Rectal smooth muscle tissue (tissue), 1 donor: ENCODE data around the gene ULBP1.
"Not testable (repeated sequence)": the region's sequence is repeated elsewhere in the genome, so short reads cannot be mapped to it uniquely, and the experiment has no call there.

Experiments used
- H3K27ac ChIP-seq: one replicate; pipeline ENCODE4 v1.7.0; 2013; ENCODE audit warnings: low read depth, low read length, inconsistent platforms
- H3K27me3 ChIP-seq: one replicate; pipeline ENCODE4 v1.7.0; 2013; ENCODE audit warnings: low read length; ENCODE audit not compliant: control insufficient read depth, insufficient read depth
- H3K36me3 ChIP-seq: one replicate; pipeline ENCODE4 v1.7.0; 2013; ENCODE audit warnings: low read length; ENCODE audit not compliant: control insufficient read depth, insufficient read depth
- H3K4me1 ChIP-seq: one replicate; pipeline ENCODE4 v1.7.0; 2013; ENCODE audit warnings: low read length; ENCODE audit not compliant: control insufficient read depth, insufficient read depth
- H3K4me3 ChIP-seq: one replicate; pipeline ENCODE4 v1.7.0; 2013; ENCODE audit warnings: low read length
- H3K9ac ChIP-seq: one replicate; pipeline ENCODE4 v1.7.0; 2013; ENCODE audit warnings: low read length

ULBP1 gene

GRCh38 chr6:149948011-149948410 is 15.7 kb upstream of the ULBP1 start:
- peaks cover 14% of the 10 kb centered on the region for H3K27me3 ChIP-seq

DNA sequence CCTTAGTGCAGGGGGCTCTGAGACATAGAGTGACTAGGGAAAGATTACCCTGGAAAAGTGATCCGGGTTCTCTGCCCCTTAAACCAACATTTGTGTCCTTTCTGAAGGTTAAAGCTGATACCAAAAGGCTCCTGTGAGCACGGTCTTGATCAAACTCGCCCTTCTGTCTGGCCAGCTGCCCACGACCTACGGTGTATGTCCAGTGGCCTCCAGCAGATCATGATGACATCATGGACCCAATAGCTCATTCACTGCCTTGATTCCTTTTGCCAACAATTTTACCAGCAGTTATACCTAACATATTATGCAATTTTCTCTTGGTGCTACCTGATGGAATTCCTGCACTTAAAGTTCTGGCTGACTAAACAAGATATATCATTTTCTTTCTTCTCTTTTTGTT is 15.1 kb upstream of the ULBP1 start:
- H3K4me3 ChIP-seq = no peak overlapping the region
- H3K36me3 ChIP-seq = no peaks in the 10 kb centered on the region
- no peak overlapping the region for H3K9ac ChIP-seq
- H3K27me3 ChIP-seq = peaks cover 14% of the 10 kb centered on the region
- no peak overlapping the region for H3K27ac ChIP-seq
- H3K4me1 ChIP-seq = no peaks in the 10 kb centered on the region

More at GRCh38 chr6:149948011-149948410, 15.7 kb upstream of the ULBP1 start:
- no peak overlapping the region for H3K9ac ChIP-seq
- H3K36me3 ChIP-seq = no peaks in the 10 kb centered on the region
- H3K4me3 ChIP-seq = no peak overlapping the region
- H3K4me1 ChIP-seq = no peaks in the 10 kb centered on the region
- no peak overlapping the region for H3K27ac ChIP-seq

GRCh38 chr6:149950423-149950822 is 13.3 kb upstream of the ULBP1 start:
- no peak overlapping the region for H3K27ac ChIP-seq
- H3K27me3 ChIP-seq = peaks cover 14% of the 10 kb centered on the region
- no peaks in the 10 kb centered on the region for H3K4me1 ChIP-seq
- no peak overlapping the region for H3K9ac ChIP-seq
- H3K4me3 ChIP-seq = no peak overlapping the region
- no peaks in the 10 kb centered on the region for H3K36me3 ChIP-seq

GRCh38 chr6:149951096-149951495 is 12.6 kb upstream of the ULBP1 start:
- Histone ChIP-seq H3K36me3 (no peaks in the 10 kb centered on the region), H3K27me3 (peaks cover 19% of the 10 kb centered on the region), H3K27ac (no peak overlapping the region), H3K9ac (no peak overlapping the region), H3K4me3 (no peak overlapping the region), H3K4me1 (no peaks in the 10 kb centered on the region)

DNA sequence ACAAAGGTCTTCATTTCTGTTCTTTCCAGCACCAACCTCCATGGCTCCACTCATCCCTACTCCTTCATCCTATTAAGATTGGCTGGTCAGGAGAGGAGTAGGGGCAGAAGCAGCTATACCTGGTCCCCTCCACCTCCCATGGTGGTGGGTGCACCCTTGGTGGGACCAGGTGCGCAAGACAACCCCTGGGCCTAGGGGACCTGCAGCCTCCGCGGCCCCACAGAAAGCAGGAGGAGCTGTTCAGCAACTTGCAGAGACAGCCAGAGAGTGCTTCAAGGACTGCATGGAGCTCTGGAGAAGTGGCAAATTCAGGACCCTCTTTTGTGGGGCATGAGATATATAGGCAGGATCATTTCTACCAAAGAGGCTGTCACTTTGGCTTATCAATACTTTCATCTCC is 12.1 kb upstream of the ULBP1 start:
- Histone ChIP-seq H3K36me3 (no peaks in the 10 kb centered on the region), H3K27ac (no peak overlapping the region), H3K4me3 (no peak overlapping the region), H3K9ac (no peak overlapping the region), H3K4me1 (no peaks in the 10 kb centered on the region), H3K27me3 (peaks cover 19% of the 10 kb centered on the region)

GRCh38 chr6:149953390-149953789 is 10.4 kb upstream of the ULBP1 start:
- not testable (repeated sequence) for H3K9ac ChIP-seq, H3K36me3 ChIP-seq, H3K27ac ChIP-seq, H3K4me1 ChIP-seq, H3K4me3 ChIP-seq
- H3K27me3 ChIP-seq = peaks cover 14% of the 10 kb centered on the region

- not testable (repeated sequence) for H3K4me1 ChIP-seq, H3K36me3 ChIP-seq, H3K4me3 ChIP-seq, H3K9ac ChIP-seq, H3K27ac ChIP-seq
- H3K27me3 ChIP-seq = peaks cover 11% of the 10 kb centered on the region
These were observed 9.8 kb upstream of the ULBP1 start for GRCh38 chr6:149953934-149954327.

GRCh38 chr6:149954328-149954983 is 9.3 kb upstream of the ULBP1 start:
- not testable (repeated sequence) for H3K4me1 ChIP-seq, H3K27ac ChIP-seq, H3K4me3 ChIP-seq, H3K9ac ChIP-seq, H3K36me3 ChIP-seq
- H3K27me3 ChIP-seq = peaks cover 11% of the 10 kb centered on the region

DNA sequence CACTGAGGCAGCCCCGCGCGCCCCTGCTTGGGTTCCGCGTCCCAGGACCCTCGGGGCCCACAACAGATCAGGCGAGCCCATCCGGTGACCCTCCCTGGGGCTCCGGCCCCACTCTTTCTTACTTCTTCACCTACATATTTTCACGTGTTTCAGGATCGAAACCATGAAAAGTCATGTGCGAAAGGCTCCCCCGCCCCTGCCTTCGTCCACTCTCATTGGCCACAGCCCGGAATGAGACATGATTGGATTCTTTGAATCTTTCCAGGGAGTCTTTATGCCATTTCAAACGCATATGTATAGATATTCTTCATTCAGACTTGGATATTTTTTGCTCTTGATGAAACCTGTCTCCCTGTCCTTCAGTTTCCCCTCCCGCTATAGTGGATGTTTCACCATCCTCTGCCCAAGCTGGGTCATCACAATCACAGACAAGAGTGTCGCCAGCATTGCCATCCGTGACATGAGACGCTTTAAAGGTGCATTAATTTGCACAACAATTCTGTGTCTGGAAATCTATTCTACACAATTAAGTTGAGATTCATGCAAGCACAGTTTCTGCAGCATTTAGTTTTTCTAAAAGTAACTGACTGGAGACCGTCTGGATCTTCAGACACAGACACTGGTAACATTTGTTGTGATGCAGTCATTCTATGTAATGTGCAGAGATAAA is 8.6 kb upstream of the ULBP1 start:
- not testable (repeated sequence) for H3K9ac ChIP-seq, H3K36me3 ChIP-seq, H3K27ac ChIP-seq, H3K4me3 ChIP-seq, H3K4me1 ChIP-seq
- peaks cover 11% of the 10 kb centered on the region for H3K27me3 ChIP-seq

GRCh38 chr6:149955654-149956317 is 8.0 kb upstream of the ULBP1 start:
- H3K9ac ChIP-seq, H3K4me1 ChIP-seq, H3K4me3 ChIP-seq, H3K27ac ChIP-seq, H3K36me3 ChIP-seq: not testable (repeated sequence)
- peaks cover 14% of the 10 kb centered on the region for H3K27me3 ChIP-seq

DNA sequence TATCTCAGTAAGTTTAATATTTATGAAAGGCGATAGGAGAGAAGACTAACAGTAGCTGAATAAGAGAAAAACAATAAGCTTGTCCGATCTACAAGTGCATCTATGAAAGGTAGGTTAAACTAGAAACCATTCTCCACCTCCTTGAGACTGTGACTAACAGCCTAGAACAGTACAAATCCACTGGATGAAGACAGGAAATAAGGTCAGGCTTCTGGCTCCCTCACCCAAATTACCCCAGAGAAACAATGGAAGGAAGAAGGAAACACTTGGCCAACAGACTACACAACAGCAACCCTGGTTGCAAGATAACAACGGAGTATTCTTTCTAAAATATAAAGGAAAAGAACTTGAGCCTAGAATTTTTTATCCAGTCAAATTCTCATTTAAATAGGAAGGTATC is 5.6 kb upstream of the ULBP1 start:
- H3K4me1 ChIP-seq, H3K36me3 ChIP-seq, H3K27ac ChIP-seq, H3K4me3 ChIP-seq, H3K9ac ChIP-seq: not testable (repeated sequence)
- peaks cover 20% of the 10 kb centered on the region for H3K27me3 ChIP-seq

- H3K4me3 ChIP-seq, H3K27ac ChIP-seq, H3K4me1 ChIP-seq, H3K36me3 ChIP-seq, H3K9ac ChIP-seq: not testable (repeated sequence)
- H3K27me3 ChIP-seq = peaks cover 33% of the 10 kb centered on the region
These were observed 3.9 kb upstream of the ULBP1 start for GRCh38 chr6:149959806-149960205.

DNA sequence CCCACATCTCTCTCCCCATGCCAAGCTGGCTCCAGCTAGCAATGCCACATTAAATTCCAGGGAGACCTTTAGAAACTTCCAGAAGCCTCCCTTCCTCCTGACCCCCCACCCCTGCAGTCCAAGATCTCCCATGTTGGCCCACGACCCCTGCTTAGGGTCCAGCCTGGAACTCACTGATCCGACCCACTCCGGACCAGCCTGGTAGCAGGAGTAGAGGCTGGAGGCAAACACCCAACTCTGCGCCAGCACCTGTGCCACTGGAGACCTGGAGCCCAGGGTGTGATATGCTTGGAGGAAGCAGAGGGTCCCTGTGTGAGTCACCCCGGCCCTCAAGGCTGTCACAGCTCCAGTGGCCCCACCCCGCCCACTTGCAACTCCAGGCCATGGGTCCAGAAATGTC is 3.3 kb upstream of the ULBP1 start:
- peaks cover 5% of the 10 kb centered on the region for H3K4me1 ChIP-seq
- peaks cover 40% of the 10 kb centered on the region for H3K27me3 ChIP-seq
- H3K9ac ChIP-seq = no peak overlapping the region

More for the DNA sequence above, 3.3 kb upstream of the ULBP1 start:
- H3K4me3 ChIP-seq = no peak overlapping the region
- no peak overlapping the region for H3K27ac ChIP-seq
- no peaks in the 10 kb centered on the region for H3K36me3 ChIP-seq
